ENCODE results near the gene FOXG1. TPM values are rescaled to one million over a fixed set of nuclear protein-coding genes. Genes with fewer than 3 reads are reported as not detected.
A peak's percentile ranks its signal among the peaks of the same experiment; 100 is the strongest.

FOXG1 gene
- total RNA-seq, 4 donors from 2014 or later, result not detected

DNA sequence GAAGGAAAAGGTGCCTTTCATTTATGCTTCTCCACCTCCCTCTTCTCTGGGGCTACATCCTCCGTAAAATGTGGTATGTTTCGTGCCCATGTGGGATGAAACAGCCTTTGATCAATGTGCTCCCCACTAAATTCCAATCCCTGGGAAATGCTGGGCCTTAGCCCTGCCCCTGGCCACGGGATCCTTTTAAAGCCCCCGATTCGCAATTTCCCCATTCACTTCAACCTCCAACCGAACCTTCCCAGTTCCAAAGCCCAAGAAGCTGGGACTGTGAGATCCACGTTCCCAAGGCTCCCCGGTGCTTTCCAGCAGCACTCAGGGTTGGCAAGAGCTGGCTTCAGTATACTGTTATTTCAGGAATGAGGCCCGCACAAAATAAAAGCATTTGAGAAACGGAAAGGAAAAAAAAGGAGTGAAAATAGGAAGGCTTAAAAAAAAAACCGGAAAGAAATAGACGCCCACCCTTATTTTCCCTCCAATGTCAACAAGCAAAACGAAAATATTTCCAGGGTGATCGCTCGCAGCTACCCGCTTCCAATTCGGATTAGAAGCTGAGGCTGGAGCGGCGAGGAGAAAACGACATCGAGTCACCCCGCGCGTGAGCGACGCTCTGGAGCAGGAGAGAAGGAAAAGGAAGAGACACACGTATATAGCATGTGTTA, 1.3 kb upstream of the FOXG1 start:
- TF ChIP-seq, protein P1, sequence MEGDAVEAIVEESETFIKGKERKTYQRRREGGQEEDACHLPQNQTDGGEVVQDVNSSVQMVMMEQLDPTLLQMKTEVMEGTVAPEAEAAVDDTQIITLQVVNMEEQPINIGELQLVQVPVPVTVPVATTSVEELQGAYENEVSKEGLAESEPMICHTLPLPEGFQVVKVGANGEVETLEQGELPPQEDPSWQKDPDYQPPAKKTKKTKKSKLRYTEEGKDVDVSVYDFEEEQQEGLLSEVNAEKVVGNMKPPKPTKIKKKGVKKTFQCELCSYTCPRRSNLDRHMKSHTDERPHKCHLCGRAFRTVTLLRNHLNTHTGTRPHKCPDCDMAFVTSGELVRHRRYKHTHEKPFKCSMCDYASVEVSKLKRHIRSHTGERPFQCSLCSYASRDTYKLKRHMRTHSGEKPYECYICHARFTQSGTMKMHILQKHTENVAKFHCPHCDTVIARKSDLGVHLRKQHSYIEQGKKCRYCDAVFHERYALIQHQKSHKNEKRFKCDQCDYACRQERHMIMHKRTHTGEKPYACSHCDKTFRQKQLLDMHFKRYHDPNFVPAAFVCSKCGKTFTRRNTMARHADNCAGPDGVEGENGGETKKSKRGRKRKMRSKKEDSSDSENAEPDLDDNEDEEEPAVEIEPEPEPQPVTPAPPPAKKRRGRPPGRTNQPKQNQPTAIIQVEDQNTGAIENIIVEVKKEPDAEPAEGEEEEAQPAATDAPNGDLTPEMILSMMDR (IDR thresholded peaks at IDR 0.05), result no peak
- no peak for TF ChIP-seq POLR2A (IDR thresholded peaks at IDR 0.05)
- DNase-seq, result no peak
- H3K27ac ChIP-seq, result no peak overlapping the region
- peaks cover 0 to 15% of the 10 kb centered on the region in 2 donors for H3K4me1 ChIP-seq
- intact Hi-C loops (cut with DNase I; ENCODE audit: low total_unique reads), result no loop called here
- no peak overlapping the region for H3K4me3 ChIP-seq
- H3K9me3 ChIP-seq, result no peaks in the 10 kb centered on the region
- no peaks in the 10 kb centered on the region for H3K36me3 ChIP-seq
- H3K27me3 ChIP-seq, result peaks cover 27 to 86% of the 10 kb centered on the region in 2 donors

DNA sequence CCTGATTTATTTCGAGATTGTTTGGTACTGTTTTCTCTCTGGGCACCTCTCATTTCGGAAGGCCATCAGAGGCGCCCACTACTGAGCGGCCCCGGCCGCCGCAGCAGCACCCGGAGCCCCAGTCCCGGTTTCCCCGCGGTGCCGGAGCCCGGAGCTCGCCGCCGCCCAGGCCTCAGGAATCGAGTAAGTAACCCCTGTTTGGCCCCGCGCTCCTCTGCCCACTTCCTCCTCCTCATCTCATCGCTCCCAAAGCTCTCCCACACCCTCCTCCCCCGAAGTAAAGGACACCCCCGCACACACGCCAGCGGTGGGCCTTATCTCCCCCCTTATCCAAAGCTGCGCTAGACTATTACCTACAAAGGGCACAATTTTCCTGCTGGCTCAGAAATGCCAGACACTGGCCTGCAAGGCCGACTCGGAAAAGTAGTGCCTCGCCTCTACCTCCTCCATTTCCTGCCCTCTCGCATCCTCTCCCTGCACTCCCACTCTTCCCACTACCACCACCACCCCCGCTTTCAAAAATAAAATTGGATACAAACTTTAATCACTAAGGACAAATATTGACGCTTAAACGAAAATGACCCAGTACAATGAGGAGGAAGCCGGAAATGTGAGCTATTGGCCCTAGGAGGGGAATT, 637 bp upstream of the FOXG1 start:
- Histone ChIP-seq H3K27me3 (peaks cover 27 to 86% of the 10 kb centered on the region in 2 donors), H3K27ac (no peak overlapping the region), H3K9me3 (no peaks in the 10 kb centered on the region), H3K4me3 (peak overlapping the region in 1 of 2 donors; percentile 38), H3K36me3 (no peaks in the 10 kb centered on the region), H3K4me1 (peaks cover 0 to 15% of the 10 kb centered on the region in 2 donors)
- DNase-seq, result no peak
- intact Hi-C loops (cut with DNase I; ENCODE audit: low total_unique reads), result no loop called here
- TF ChIP-seq, protein P1 (IDR thresholded peaks at IDR 0.05), result no peak
- TF ChIP-seq POLR2A (IDR thresholded peaks at IDR 0.05), result no peak

DNA sequence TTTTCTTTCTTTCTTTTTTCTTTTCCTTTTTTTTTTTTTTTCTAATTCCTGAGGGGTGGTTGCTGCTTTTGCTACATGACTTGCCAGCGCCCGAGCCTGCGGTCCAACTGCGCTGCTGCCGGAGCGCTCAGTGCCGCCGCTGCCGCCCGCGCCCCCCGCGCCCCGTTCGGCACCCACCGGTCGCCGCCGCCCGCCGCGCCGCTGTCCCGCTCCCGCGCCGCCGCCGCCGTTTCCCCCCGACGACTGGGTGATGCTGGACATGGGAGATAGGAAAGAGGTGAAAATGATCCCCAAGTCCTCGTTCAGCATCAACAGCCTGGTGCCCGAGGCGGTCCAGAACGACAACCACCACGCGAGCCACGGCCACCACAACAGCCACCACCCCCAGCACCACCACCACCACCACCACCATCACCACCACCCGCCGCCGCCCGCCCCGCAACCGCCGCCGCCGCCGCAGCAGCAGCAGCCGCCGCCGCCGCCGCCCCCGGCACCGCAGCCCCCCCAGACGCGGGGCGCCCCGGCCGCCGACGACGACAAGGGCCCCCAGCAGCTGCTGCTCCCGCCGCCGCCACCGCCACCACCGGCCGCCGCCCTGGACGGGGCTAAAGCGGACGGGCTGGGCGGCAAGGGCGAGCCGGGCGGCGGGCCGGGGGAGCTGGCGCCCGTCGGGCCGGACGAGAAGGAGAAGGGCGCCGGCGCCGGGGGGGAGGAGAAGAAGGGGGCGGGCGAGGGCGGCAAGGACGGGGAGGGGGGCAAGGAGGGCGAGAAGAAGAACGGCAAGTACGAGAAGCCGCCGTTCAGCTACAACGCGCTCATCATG, 654 bp downstream of the FOXG1 start:
- peaks cover 0 to 15% of the 10 kb centered on the region in 2 donors for H3K4me1 ChIP-seq
- peaks cover 30 to 83% of the 10 kb centered on the region in 2 donors for H3K27me3 ChIP-seq
- no peak for DNase-seq
- no peaks in the 10 kb centered on the region for H3K9me3 ChIP-seq
- no peak overlapping the region for H3K27ac ChIP-seq
- intact Hi-C loops (cut with DNase I; ENCODE audit: low total_unique reads), result no loop called here
- peak overlapping the region in 1 of 2 donors; percentile 38 for H3K4me3 ChIP-seq
- TF ChIP-seq POLR2A (IDR thresholded peaks at IDR 0.05), result no peak
- TF ChIP-seq, protein P1 (IDR thresholded peaks at IDR 0.05), result no peak
- no peaks in the 10 kb centered on the region for H3K36me3 ChIP-seq

DNA sequence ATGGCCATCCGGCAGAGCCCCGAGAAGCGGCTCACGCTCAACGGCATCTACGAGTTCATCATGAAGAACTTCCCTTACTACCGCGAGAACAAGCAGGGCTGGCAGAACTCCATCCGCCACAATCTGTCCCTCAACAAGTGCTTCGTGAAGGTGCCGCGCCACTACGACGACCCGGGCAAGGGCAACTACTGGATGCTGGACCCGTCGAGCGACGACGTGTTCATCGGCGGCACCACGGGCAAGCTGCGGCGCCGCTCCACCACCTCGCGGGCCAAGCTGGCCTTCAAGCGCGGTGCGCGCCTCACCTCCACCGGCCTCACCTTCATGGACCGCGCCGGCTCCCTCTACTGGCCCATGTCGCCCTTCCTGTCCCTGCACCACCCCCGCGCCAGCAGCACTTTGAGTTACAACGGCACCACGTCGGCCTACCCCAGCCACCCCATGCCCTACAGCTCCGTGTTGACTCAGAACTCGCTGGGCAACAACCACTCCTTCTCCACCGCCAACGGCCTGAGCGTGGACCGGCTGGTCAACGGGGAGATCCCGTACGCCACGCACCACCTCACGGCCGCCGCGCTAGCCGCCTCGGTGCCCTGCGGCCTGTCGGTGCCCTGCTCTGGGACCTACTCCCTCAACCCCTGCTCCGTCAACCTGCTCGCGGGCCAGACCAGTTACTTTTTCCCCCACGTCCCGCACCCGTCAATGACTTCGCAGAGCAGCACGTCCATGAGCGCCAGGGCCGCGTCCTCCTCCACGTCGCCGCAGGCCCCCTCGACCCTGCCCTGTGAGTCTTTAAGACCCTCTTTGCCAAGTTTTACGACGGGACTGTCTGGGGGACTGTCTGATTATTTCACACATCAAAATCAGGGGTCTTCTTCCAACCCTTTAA, 1.5 kb downstream of the FOXG1 start:
- Histone ChIP-seq H3K4me3 (no peak overlapping the region), H3K36me3 (no peaks in the 10 kb centered on the region), H3K4me1 (peaks cover 0 to 15% of the 10 kb centered on the region in 2 donors), H3K27me3 (peaks cover 33 to 84% of the 10 kb centered on the region in 2 donors), H3K27ac (no peak overlapping the region), H3K9me3 (no peaks in the 10 kb centered on the region)
- TF ChIP-seq, protein P1 (IDR thresholded peaks at IDR 0.05), result no peak
- intact Hi-C loops (cut with DNase I; ENCODE audit: low total_unique reads), result no loop called here
- DNase-seq, result no peak
